IMR-90 (cell line): ENCODE measurements around the gene GDF15. TPM values are rescaled to one million over a fixed set of nuclear protein-coding genes. Genes with fewer than 3 reads are reported as not detected.

Experiments used
- ATAC-seq: fragments of 200-7000 bp; cut with Tn5 transposase; 2 replicates; pipeline ENCODE4 v1.9.1; 2020; ENCODE audit warnings: low read depth, mild to moderate bottlenecking, moderate library complexity
- BruUV-seq: library from RNA; stranded (reverse); fragments of 400-500 nt; replicated peaks from 2 replicates; lab custom pipeline; 2021; lab: Mats Ljungman, UMichigan
- CTCF ChIA-PET: fragments of 300-600 bp; formaldehyde crosslinking; extraction: SDS; loops from one replicate; lab custom pipeline; 2021; ENCODE audit warnings: antibody characterized with exemption; lab: Yijun Ruan, JAX
- POLR2A ChIA-PET: fragments of 300-600 bp; sonication (Branson Sonifier 250); formaldehyde crosslinking; loops from one replicate; lab custom pipeline; 2022; ENCODE audit warnings: antibody characterized with exemption; ENCODE audit not compliant: unreplicated experiment; lab: Charles Lee
- DNase-seq: peaks from one replicate; pipeline ENCODE4 v3.0.0; 2013
- H2AFZ ChIP-seq: replicated peaks from 2 replicates; pipeline ENCODE3; 2013; ENCODE audit warnings: low read length, mild to moderate bottlenecking; ENCODE audit not compliant: poor library complexity
- H2AK5ac ChIP-seq: 2 replicates; pipeline ENCODE4 v1.6.1; 2013; ENCODE audit warnings: low read depth, low read length, inconsistent platforms
- H2AK9ac ChIP-seq: replicated peaks from 2 replicates; pipeline ENCODE3; 2013; ENCODE audit warnings: mild to moderate bottlenecking, low read depth, low read length, moderate library complexity; ENCODE audit not compliant: poor library complexity
- H2BK120ac ChIP-seq: 2 replicates; pipeline ENCODE4 v1.6.1; 2013; ENCODE audit warnings: low read depth, low read length, inconsistent platforms
- H2BK15ac ChIP-seq: 3 replicates; pipeline ENCODE4 v1.6.1; 2013; ENCODE audit warnings: low read depth, low read length, inconsistent platforms
- H2BK20ac ChIP-seq: 2 replicates; pipeline ENCODE4 v1.6.1; 2013; ENCODE audit warnings: low read depth, mild to moderate bottlenecking, inconsistent platforms, low read length, moderate library complexity
- H2BK5ac ChIP-seq: 2 replicates; pipeline ENCODE4 v1.6.1; 2013; ENCODE audit warnings: mild to moderate bottlenecking, low read depth, low read length, inconsistent platforms; ENCODE audit not compliant: poor library complexity, severe bottlenecking
- H3K14ac ChIP-seq: replicated peaks from 2 replicates; pipeline ENCODE4 v1.6.1; 2013; ENCODE audit warnings: low read depth, low read length, inconsistent platforms
- H3K18ac ChIP-seq: 2 replicates; pipeline ENCODE4 v1.6.1; 2013; ENCODE audit warnings: low read depth, low read length, control low read depth
- H3K23ac ChIP-seq: 2 replicates; pipeline ENCODE4 v1.6.1; 2013; ENCODE audit warnings: low read depth, low read length, inconsistent platforms
- H3K27ac ChIP-seq: 2 replicates; pipeline ENCODE4 v1.5.1; 2013; ENCODE audit warnings: mild to moderate bottlenecking, control low read depth, low read length; ENCODE audit not compliant: insufficient read depth
- H3K27me3 ChIP-seq: 2 replicates; pipeline ENCODE4 v1.6.1; 2013; ENCODE audit warnings: low read length; ENCODE audit not compliant: control insufficient read depth, insufficient read depth
- H3K36me3 ChIP-seq: 2 replicates; pipeline ENCODE4 v1.6.1; 2013; ENCODE audit warnings: low read length, mixed read lengths; ENCODE audit not compliant: control insufficient read depth, insufficient read depth
- H3K4ac ChIP-seq: 2 replicates; pipeline ENCODE4 v1.6.1; 2013; ENCODE audit warnings: low read depth, low read length, inconsistent platforms
- H3K4me1 ChIP-seq: 2 replicates; pipeline ENCODE4 v1.6.1; 2013; ENCODE audit warnings: low read length, mixed read lengths; ENCODE audit not compliant: control insufficient read depth, insufficient read depth
- H3K4me2 ChIP-seq: 2 replicates; pipeline ENCODE4 v1.6.1; 2013; ENCODE audit warnings: low read depth, mild to moderate bottlenecking, control low read depth, low read length, moderate library complexity
- H3K4me3 ChIP-seq: 2 replicates; pipeline ENCODE4 v1.5.1; 2013; ENCODE audit warnings: low read depth, mild to moderate bottlenecking, control low read depth, low read length, moderate library complexity; ENCODE audit not compliant: insufficient read depth
- H3K56ac ChIP-seq: 2 replicates; pipeline ENCODE4 v1.6.1; 2013; ENCODE audit warnings: low read length, inconsistent platforms; ENCODE audit not compliant: insufficient read depth; ENCODE audit errors: extremely low read depth
- H3K79me1 ChIP-seq, 2 experiments: 2 replicates each; pipeline ENCODE4 v1.6.1; 2013; ENCODE audit warnings: low read length in 2 of 2, inconsistent platforms in 1 of 2, low read depth in 1 of 2
- H3K9ac ChIP-seq: 2 replicates; pipeline ENCODE4 v1.6.1; 2013; ENCODE audit warnings: low read depth, low read length, control low read depth
- H3K9me1 ChIP-seq: 2 replicates; pipeline ENCODE4 v1.6.1; 2013; ENCODE audit warnings: low read length, inconsistent platforms; ENCODE audit not compliant: insufficient read depth
- H3K9me3 ChIP-seq: 2 replicates; pipeline ENCODE4 v1.6.1; 2013; ENCODE audit warnings: low read length; ENCODE audit not compliant: control insufficient read depth, insufficient read depth
- H4K20me1 ChIP-seq: 2 replicates; pipeline ENCODE4 v1.6.1; 2013; ENCODE audit warnings: low read length, inconsistent platforms; ENCODE audit not compliant: insufficient read depth
- H4K5ac ChIP-seq: 2 replicates; pipeline ENCODE4 v1.6.1; 2013; ENCODE audit warnings: mild to moderate bottlenecking, low read depth, low read length, control low read depth
- H4K8ac ChIP-seq, 2 experiments: 2 replicates each; pipeline ENCODE4 v1.6.1; 2013; ENCODE audit warnings: low read depth in 2 of 2, low read length in 2 of 2, control low read depth in 1 of 2, inconsistent platforms in 1 of 2
- H4K91ac ChIP-seq: 2 replicates; pipeline ENCODE4 v1.6.1; 2013; ENCODE audit warnings: low read depth, low read length, inconsistent platforms; ENCODE audit not compliant: insufficient read depth
- FOS ChIP-seq: fragments of 150-350 bp; IDR thresholded peaks from 2 replicates; pipeline ENCODE4 v1.6.1; 2016; ENCODE audit warnings: low read depth, low read length
- SMC3 ChIP-seq: fragments of 150-350 bp; IDR thresholded peaks from 2 replicates; pipeline ENCODE4 v1.6.1; 2016; ENCODE audit warnings: low read depth, mild to moderate bottlenecking, antibody characterized with exemption, low read length, moderate library complexity
- WGBS, 2 experiments: methylation state at CpG; one replicate each; pipeline versions ENCODE4 v1.1.5 to v1.1.7; 2013; ENCODE audit warnings: missing lambda C conversion rate in 2 of 2; ENCODE audit not compliant: insufficient read length in 1 of 2; ENCODE audit errors: extremely low coverage in 2 of 2; 5-methylcytosine and 5-hydroxymethylcytosine counted together
- dilution Hi-C: fragments of 300-500 bp; cut with HindIII; formaldehyde crosslinking; loops from one replicate; pipeline ENCODE4 v1.14.3; 2018; ENCODE audit warnings: low sequenced_read_pairs; ENCODE audit not compliant: unreplicated experiment
- in situ Hi-C: fragments of 300-500 bp; cut with MboI; formaldehyde crosslinking; loops from 3 replicates; pipeline ENCODE4 v1.14.3; 2019; ENCODE audit warnings: low sequenced_read_pairs, inconsistent platforms, mixed read lengths
- intact Hi-C: fragments of 100-400 bp; cut with micrococcal nuclease; formaldehyde crosslinking; loops from 2 replicates; pipeline ENCODE4 v1.10.0; 2022
- polyA plus RNA-seq, 3 experiments: library from polyadenylated mRNA; depleted of rRNA; stranded (reverse); fragments of >200 nt; gene quantifications; 2 replicates each; pipeline ENCODE4 v1.2.3, GENCODE V29; 2012; ENCODE audit warnings: low replicate concordance in 1 of 3
- total RNA-seq: library from RNA; depleted of rRNA; stranded (reverse); fragments of >200 nt; gene quantifications from 2 replicates; pipeline ENCODE4 v1.2.3, GENCODE V29; 2012
- TF ChIP-seq, protein P1 (sequence below): fragments of 150-350 bp; IDR thresholded peaks from 2 replicates; pipeline ENCODE4 v1.6.1; 2017; ENCODE audit warnings: mild to moderate bottlenecking, antibody characterized with exemption, low read length, low read depth

The GDF15 gene
- total and polyA plus RNA-seq, 2 of the 4 experiments (the other 2 are of a cell fraction) = 5.6 to 49.8 TPM

DNA sequence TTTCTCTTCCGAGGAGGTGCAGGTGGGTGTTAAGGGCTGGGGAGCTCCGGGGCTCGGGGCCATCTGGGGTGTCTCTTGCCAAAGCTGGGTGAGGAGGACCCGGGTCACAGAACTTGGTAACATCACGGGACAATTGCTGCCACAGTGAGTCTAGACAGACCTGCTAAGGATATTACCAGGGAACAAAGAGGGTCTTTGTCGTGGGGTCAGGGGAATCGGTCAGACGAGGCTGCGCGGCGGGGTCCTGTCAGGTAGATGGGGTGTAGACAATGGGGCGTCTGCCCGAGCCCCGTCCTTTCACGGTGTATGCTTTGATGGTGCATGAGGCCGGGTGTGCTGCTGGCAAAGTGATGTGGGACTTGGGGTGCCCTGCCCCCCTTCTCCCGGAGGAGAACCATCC, 37.8 kb upstream of the GDF15 start:
- Histone ChIP-seq H3K27me3 (no peaks in the 10 kb centered on the region), H2AK9ac (no peak overlapping the region), H4K8ac (no peak overlapping the region), H3K9ac (no peak overlapping the region), H3K23ac (no peak overlapping the region), H4K20me1 (no peaks in the 10 kb centered on the region), H2BK15ac (no peak overlapping the region), H3K36me3 (peaks cover 8% of the 10 kb centered on the region; the same call in 1 of the 2 replicates), H3K9me1 (peaks cover under 1% of the 10 kb centered on the region; the same call in 1 of the 2 replicates), H3K4ac (no peak overlapping the region), H3K4me3 (no peak overlapping the region), H3K4me2 (no peak overlapping the region), H2BK5ac (no peak overlapping the region), H3K56ac (no peak overlapping the region), H2AK5ac (no peak overlapping the region), H2AFZ (no peak overlapping the region), H3K14ac (no peak overlapping the region), H3K4me1 (peaks cover 6% of the 10 kb centered on the region; the same call in 1 of the 2 replicates), H4K91ac (no peak overlapping the region), H3K9me3 (no peaks in the 10 kb centered on the region), H2BK20ac (no peak overlapping the region), H3K18ac (no peak overlapping the region), H4K5ac (no peak overlapping the region), H3K27ac (no peak overlapping the region), H2BK120ac (no peak overlapping the region), H3K79me1 (peaks cover 0 to 4% of the 10 kb centered on the region in 2 experiments; a peak in 1 of 4 replicates)
- TF ChIP-seq FOS = no peak
- TF ChIP-seq, protein P1, sequence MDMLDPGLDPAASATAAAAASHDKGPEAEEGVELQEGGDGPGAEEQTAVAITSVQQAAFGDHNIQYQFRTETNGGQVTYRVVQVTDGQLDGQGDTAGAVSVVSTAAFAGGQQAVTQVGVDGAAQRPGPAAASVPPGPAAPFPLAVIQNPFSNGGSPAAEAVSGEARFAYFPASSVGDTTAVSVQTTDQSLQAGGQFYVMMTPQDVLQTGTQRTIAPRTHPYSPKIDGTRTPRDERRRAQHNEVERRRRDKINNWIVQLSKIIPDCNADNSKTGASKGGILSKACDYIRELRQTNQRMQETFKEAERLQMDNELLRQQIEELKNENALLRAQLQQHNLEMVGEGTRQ = no peak
- TF ChIP-seq SMC3 = no peak
- ChIA-PET CTCF (interaction anchor here (0.6 to 3.2 kb wide), 2 partner anchors 63 to 295 kb away, joined by 3 to 16 read pairs; no protein-coding TSS in a partner anchor), POLR2A (no interaction called here)
- ATAC-seq (no peak), DNase-seq (no peak)
- in situ Hi-C loops = no loop called here
- dilution Hi-C loops = no loop called here
- intact Hi-C loops = no loop called here
- no TSS peak for BruUV-seq
- 89% methylated on average over 4 of the region's 17 CpGs; no CpG with 5 or more reads in 1 of the 2 experiments for WGBS, 2 experiments
